A673 (cell line): Measurements from ENCODE around the gene PRUNE2. TPM values are rescaled to one million over a fixed set of nuclear protein-coding genes. Genes with fewer than 3 reads are reported as not detected.

ENCODE experiments used
- BruUV-seq: library from RNA; stranded (reverse); fragments of 400-500 nt; replicated peaks from 2 replicates; lab custom pipeline; 2021; lab: Mats Ljungman, UMichigan
- CTCF ChIA-PET: fragments of 300-600 bp; sonication (Branson Sonifier 250); formaldehyde crosslinking; loops from one replicate; lab custom pipeline; 2022; ENCODE audit warnings: antibody characterized with exemption; lab: Charles Lee
- POLR2A ChIA-PET: fragments of 300-600 bp; sonication (Branson Sonifier 250); formaldehyde crosslinking; loops from one replicate; lab custom pipeline; 2022; ENCODE audit warnings: antibody characterized with exemption; ENCODE audit not compliant: low non-redundant PET; lab: Charles Lee
- DNase-seq: peaks from one replicate; pipeline ENCODE4 v3.0.0-alpha.2; 2015; ENCODE audit warnings: low spot score
- H3K27ac ChIP-seq: fragments of 200-600 bp; sonication (generic); 2 replicates; pipeline ENCODE4 v1.5.1; 2016; ENCODE audit warnings: mixed run types, low read depth, mild to moderate bottlenecking, mixed read lengths, antibody characterized with exemption, low read length; ENCODE audit not compliant: poor library complexity, severe bottlenecking
- H3K27me3 ChIP-seq: fragments of 200-600 bp; sonication (generic); replicated peaks from 2 replicates; pipeline ENCODE4 v1.6.1; 2017; ENCODE audit warnings: mixed run types, low read depth, mild to moderate bottlenecking, mixed read lengths, antibody characterized with exemption, low read length; ENCODE audit not compliant: insufficient read depth, poor library complexity
- H3K36me3 ChIP-seq: fragments of 200-600 bp; sonication (generic); 2 replicates; pipeline ENCODE4 v1.6.1; 2016; ENCODE audit warnings: mixed run types, mild to moderate bottlenecking, mixed read lengths, antibody characterized with exemption, low read length; ENCODE audit not compliant: insufficient read depth, poor library complexity, severe bottlenecking
- H3K4me1 ChIP-seq: fragments of 200-600 bp; sonication (generic); 2 replicates; pipeline ENCODE4 v1.6.1; 2017; ENCODE audit warnings: mixed run types, mild to moderate bottlenecking, mixed read lengths, antibody characterized with exemption, low read length; ENCODE audit not compliant: insufficient read depth, poor library complexity, severe bottlenecking
- H3K4me3 ChIP-seq: fragments of 200-600 bp; sonication (generic); 2 replicates; pipeline ENCODE4 v1.5.1; 2016; ENCODE audit warnings: low read depth, mixed run types, mild to moderate bottlenecking, mixed read lengths, low read length; ENCODE audit not compliant: poor library complexity, severe bottlenecking
- H3K9me3 ChIP-seq: fragments of 200-600 bp; sonication (generic); 2 replicates; pipeline ENCODE4 v1.6.1; 2016; ENCODE audit warnings: mixed run types, low read depth, mild to moderate bottlenecking, mixed read lengths, antibody characterized with exemption, low read length; ENCODE audit not compliant: poor library complexity, severe bottlenecking
- EZH2 ChIP-seq: fragments of 200-600 bp; sonication (generic); IDR thresholded peaks from 2 replicates; pipeline ENCODE4 v1.6.1; 2017; ENCODE audit warnings: borderline replicate concordance, low read depth, mild to moderate bottlenecking, mixed read lengths, antibody characterized with exemption, low read length; ENCODE audit not compliant: poor library complexity, severe bottlenecking
- intact Hi-C: fragments of 100-400 bp; cut with micrococcal nuclease; formaldehyde crosslinking; loops from one replicate; pipeline ENCODE4 v1.10.0; 2022; ENCODE audit not compliant: unreplicated experiment
- total RNA-seq: library from RNA; stranded (reverse); gene quantifications from 2 replicates; pipeline ENCODE4 v1.2.3, GENCODE V29; 2021
- TF ChIP-seq, protein P1 (sequence below): fragments of 300-800, 200-600 bp; sonication (generic); conservative IDR thresholded peaks from 2 replicates; pipeline ENCODE4 v1.5.1; 2017; ENCODE audit warnings: low read depth, mild to moderate bottlenecking, antibody characterized with exemption, low read length, moderate library complexity, mixed read lengths

The PRUNE2 gene
- total RNA-seq, 1 experiment from 2014 or later: not detected

DNA sequence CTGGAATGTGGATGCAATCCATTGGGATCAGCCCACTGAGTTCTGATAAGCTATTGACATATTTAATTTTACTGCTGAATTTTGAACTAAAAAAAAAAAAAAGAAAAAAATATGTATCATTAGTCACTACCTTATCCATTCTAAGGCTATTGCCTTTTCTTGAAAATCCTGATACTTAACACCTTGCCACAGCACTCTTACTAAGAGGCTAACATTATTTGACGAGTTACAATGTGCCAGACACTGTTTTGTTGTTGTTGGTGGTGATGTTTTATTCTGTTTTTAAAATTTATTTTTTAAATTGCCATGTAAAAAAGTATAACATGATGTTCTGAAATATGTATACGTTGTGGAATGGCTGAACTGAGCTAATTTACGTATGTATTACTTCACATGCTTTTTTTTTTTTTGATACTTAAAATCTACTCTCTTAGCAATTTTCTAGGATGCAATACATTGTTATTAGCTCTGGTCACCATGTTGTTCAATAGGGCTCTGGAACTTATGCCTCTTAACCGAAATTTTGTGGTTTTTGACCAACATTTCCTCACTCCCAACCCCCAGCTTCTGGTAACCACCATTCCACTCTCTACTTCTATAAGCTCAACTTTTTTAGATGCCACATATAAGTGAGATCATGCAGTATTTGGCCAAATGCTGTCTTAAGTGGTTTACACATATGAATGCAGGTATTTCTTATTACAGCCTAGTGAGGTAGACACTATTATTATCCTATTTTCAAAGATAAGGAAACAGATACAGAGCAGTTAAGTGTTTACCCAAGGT, 276.5 kb downstream of the PRUNE2 start:
- DNase-seq: no peak
- H3K36me3 ChIP-seq: no peaks in the 10 kb centered on the region
- BruUV-seq: no TSS peak
- ChIA-PET CTCF (no interaction called here), POLR2A (no interaction called here)
- H3K9me3 ChIP-seq: no peaks in the 10 kb centered on the region
- H3K27me3 ChIP-seq: peaks cover 35% of the 10 kb centered on the region
- H3K4me3 ChIP-seq: no peak overlapping the region
- no peak overlapping the region for H3K27ac ChIP-seq
- intact Hi-C loops: no loop called here
- H3K4me1 ChIP-seq: no peaks in the 10 kb centered on the region
- TF ChIP-seq, protein P1, sequence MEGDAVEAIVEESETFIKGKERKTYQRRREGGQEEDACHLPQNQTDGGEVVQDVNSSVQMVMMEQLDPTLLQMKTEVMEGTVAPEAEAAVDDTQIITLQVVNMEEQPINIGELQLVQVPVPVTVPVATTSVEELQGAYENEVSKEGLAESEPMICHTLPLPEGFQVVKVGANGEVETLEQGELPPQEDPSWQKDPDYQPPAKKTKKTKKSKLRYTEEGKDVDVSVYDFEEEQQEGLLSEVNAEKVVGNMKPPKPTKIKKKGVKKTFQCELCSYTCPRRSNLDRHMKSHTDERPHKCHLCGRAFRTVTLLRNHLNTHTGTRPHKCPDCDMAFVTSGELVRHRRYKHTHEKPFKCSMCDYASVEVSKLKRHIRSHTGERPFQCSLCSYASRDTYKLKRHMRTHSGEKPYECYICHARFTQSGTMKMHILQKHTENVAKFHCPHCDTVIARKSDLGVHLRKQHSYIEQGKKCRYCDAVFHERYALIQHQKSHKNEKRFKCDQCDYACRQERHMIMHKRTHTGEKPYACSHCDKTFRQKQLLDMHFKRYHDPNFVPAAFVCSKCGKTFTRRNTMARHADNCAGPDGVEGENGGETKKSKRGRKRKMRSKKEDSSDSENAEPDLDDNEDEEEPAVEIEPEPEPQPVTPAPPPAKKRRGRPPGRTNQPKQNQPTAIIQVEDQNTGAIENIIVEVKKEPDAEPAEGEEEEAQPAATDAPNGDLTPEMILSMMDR: no peak
- no peak for TF ChIP-seq EZH2

DNA sequence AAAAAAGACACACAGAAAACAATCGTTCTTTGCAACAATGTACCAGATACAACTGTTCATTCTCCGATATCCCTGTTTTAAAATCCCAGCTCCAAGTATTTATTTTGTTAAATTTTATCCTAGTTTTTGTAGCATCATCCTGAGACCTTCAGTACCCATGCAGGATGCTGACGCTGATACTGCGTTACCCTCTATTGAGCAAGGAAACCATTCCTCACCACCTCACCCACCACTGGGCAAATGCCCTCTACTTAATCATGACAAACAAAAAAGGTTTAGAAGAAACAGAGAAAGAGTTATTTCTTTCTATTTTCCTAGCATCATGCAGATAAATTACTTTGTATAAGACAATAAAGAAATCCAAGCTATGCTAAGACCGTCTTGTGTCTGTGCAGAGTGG, 277.8 kb downstream of the PRUNE2 start:
- Histone ChIP-seq H3K4me3 (no peak overlapping the region), H3K9me3 (no peaks in the 10 kb centered on the region), H3K27ac (no peak overlapping the region), H3K27me3 (peaks cover 35% of the 10 kb centered on the region), H3K36me3 (no peaks in the 10 kb centered on the region), H3K4me1 (no peaks in the 10 kb centered on the region)
- no peak for DNase-seq
- no peak for TF ChIP-seq EZH2
- TF ChIP-seq, protein P1: no peak
- POLR2A ChIA-PET: interaction anchor here (0.7 kb wide), 1 partner anchor 164 kb away, joined by 8 read pairs; no protein-coding TSS in a partner anchor
- BruUV-seq: no TSS peak
- CTCF ChIA-PET: no interaction called here
- intact Hi-C loops: no loop called here

DNA sequence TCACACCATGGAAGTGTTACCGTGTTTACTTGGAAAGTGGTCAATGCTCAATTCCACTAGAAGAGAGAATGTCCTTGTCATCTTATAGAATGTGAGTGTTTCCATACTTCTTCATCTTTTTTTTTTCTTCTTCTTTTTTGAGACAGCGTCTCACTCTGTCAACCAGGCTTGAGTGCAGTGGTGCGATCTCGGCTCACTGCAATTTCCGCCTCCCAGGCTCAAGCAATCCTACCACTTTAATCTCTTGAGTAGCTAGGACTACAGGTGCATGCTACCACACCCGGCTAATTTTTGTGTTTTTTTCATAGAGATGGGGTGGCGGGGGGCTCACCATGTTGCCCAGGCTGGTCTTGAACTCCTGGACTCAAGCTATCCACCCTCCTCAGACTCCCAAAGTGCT, 278.9 kb downstream of the PRUNE2 start:
- Histone ChIP-seq H3K4me3 (no peak overlapping the region), H3K9me3 (no peaks in the 10 kb centered on the region), H3K27me3 (peaks cover 40% of the 10 kb centered on the region), H3K27ac (no peak overlapping the region), H3K36me3 (no peaks in the 10 kb centered on the region), H3K4me1 (no peaks in the 10 kb centered on the region)
- DNase-seq: no peak
- no TSS peak for BruUV-seq
- no peak for TF ChIP-seq EZH2
- TF ChIP-seq, protein P1: no peak
- ChIA-PET POLR2A (no interaction called here), CTCF (no interaction called here)
- intact Hi-C loops: no loop called here
